GM13976 (cell line): ENCODE data around the gene CDKN1B.

Source experiments
- DNase-seq: peaks from one replicate; pipeline ENCODE4 v3.0.0; 2012; ENCODE audit warnings: low spot score
- in situ Hi-C: fragments of 300-500 bp; cut with MboI; formaldehyde crosslinking; loops from one replicate; pipeline ENCODE4 v1.12.0; 2022; ENCODE audit warnings: low sequenced_read_pairs, mixed read lengths, inconsistent platforms; ENCODE audit not compliant: unreplicated experiment
- TF ChIP-seq, protein P1 (sequence below): IDR thresholded peaks from 2 replicates; pipeline ENCODE4 v1.5.1; 2012; ENCODE audit warnings: borderline replicate concordance, mild to moderate bottlenecking; ENCODE audit not compliant: insufficient read depth; ENCODE audit errors: extremely low read depth, missing control alignments, control extremely low read depth

CDKN1B gene

GRCh38 chr12:12714276-12715021 is 2.7 kb upstream of the CDKN1B start:
- in situ Hi-C loops: loop anchor here (25.0 kb wide), 1 partner anchor 1127 kb away; no protein-coding TSS in a partner anchor
- TF ChIP-seq, protein P1, sequence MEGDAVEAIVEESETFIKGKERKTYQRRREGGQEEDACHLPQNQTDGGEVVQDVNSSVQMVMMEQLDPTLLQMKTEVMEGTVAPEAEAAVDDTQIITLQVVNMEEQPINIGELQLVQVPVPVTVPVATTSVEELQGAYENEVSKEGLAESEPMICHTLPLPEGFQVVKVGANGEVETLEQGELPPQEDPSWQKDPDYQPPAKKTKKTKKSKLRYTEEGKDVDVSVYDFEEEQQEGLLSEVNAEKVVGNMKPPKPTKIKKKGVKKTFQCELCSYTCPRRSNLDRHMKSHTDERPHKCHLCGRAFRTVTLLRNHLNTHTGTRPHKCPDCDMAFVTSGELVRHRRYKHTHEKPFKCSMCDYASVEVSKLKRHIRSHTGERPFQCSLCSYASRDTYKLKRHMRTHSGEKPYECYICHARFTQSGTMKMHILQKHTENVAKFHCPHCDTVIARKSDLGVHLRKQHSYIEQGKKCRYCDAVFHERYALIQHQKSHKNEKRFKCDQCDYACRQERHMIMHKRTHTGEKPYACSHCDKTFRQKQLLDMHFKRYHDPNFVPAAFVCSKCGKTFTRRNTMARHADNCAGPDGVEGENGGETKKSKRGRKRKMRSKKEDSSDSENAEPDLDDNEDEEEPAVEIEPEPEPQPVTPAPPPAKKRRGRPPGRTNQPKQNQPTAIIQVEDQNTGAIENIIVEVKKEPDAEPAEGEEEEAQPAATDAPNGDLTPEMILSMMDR: peak; percentile 39
- no peak for DNase-seq

GRCh38 chr12:12715128-12715458 is 2.1 kb upstream of the CDKN1B start:
- in situ Hi-C loops: loop anchor here (25.0 kb wide), 1 partner anchor 1128 kb away; no protein-coding TSS in a partner anchor

DNA sequence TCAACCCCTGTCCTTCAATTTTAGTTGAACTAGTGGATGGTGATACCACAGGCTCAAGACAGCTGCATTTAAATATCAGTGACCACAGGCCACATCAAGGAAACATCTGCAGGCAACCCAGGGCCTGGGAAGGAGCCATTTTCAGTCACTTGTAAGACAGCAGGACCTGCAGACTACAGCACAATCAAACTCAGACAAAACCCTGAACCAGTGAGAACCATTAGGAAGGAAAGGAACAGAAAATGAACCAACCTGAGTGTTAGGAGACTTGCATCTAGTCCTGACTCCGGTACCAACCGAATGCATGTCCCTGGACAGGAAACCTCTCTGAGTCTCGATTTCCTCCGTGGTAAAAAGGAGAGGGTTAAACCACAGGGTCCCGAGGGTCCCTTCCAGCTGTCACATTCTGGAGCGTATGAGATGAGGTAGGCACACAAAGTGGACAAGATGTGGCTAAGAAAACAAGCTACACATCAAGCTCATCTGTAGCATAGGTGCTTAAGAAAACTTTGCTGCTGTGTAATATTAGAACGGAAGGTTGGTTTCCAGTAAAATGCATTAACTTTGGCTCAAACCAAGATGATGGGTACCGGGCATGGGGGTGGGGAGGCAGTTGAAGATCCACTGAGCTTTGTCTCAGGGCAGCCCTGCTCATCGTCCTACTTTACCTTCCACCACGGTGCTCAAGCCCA is 1.6 kb upstream of the CDKN1B start:
- in situ Hi-C loops: loop anchor here (25.0 kb wide), 1 partner anchor 1128 kb away; no protein-coding TSS in a partner anchor
- TF ChIP-seq, protein P1: no peak
- no peak for DNase-seq

More at GRCh38 chr12:12715128-12715458, 2.1 kb upstream of the CDKN1B start:
- no peak for DNase-seq
- TF ChIP-seq, protein P1: no peak

DNA sequence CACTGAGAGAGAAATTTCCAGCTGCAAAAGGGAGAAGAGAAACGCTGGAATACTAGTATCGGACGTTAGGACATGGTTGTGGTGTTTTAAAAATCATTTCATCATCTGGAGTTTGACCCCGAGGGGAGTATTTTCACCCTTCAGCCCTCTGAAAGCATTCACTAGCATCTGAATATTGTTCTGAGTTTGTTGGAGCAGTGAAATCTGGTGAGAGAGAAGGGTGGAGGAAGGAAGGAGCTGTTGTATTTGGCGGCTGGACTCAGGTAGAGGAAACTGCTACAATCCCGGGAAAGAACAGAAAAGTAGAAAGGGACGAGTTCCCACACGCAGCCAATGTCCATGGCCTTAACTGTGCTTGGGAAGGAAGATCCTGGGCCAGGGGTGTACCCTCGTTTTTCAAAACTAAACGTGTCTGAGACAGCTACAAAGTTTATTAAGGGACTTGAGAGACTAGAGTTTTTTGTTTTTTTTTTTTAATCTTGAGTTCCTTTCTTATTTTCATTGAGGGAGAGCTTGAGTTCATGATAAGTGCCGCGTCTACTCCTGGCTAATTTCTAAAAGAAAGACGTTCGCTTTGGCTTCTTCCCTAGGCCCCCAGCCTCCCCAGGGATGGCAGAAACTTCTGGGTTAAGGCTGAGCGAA is 896 bp upstream of the CDKN1B start:
- no peak for DNase-seq
- in situ Hi-C loops: loop anchor here (25.0 kb wide), 1 partner anchor 1129 kb away; no protein-coding TSS in a partner anchor
- TF ChIP-seq, protein P1: no peak

- in situ Hi-C loops: loop anchor here (25.0 kb wide), 1 partner anchor 1130 kb away; no protein-coding TSS in a partner anchor
- TF ChIP-seq, protein P1: no peak
- DNase-seq: no peak
Measured at GRCh38 chr12:12717586-12718380, 615 bp downstream of the CDKN1B start.

DNA sequence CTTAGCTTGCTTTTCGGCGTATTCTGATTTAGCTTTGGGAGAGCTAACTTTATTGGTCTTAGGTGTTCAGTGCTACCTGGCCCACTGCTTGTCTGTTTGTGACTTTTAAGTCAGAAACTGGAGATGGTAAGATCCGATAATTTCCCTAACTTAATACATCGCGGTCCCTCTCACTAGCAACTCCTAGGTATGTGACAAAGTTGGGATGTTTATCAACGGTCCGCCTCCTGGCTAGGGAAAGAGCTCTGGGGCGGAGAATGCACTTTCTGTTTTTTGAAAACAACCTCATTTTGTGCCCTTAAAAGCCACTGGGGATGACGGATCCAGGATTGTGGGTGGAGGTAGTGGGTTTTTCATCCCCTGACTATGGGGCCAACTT is 1.2 kb downstream of the CDKN1B start:
- TF ChIP-seq, protein P1: no peak
- in situ Hi-C loops: loop anchor here (25.0 kb wide), 1 partner anchor 1131 kb away; no protein-coding TSS in a partner anchor
- no peak for DNase-seq
